Activated CD8-positive, alpha-beta memory T cell treated with anti-CD3 and anti-CD28 coated beads, Interleukin-2, amount 50 U/mL, for 4 hours (primary cell): ENCODE results near the gene ACKR2.
A peak's percentile ranks its signal among the peaks of the same experiment; 100 is the strongest.
"Not testable (repeated sequence)": the region's sequence is repeated elsewhere in the genome, so short reads cannot be mapped to it uniquely, and the experiment has no call there.

ENCODE experiments used
- DNase-seq: peaks from one replicate; pipeline ENCODE4 v3.0.0-alpha.2; 2020

Gene ACKR2

DNA sequence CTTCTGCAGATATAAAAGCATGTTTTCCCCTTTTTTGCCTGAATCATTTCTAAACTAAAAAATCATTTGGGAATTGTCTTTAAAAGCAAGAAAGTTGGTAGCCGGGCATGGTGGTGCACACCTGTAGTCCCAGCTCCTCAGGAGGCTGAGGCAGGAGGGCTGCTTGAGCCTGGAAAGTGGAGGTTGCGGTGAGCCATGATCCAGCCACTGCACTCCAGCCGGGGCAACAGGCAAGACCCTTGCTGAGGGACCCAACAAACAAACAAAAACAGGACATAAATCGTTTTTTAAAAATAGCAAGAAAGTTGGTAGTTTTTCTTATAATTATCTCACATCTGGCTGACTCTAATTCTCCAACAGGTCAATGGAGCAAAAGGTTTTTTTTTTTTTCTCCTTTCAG is 7.5 kb upstream of the ACKR2 start:
- DNase-seq = no peak

DNA sequence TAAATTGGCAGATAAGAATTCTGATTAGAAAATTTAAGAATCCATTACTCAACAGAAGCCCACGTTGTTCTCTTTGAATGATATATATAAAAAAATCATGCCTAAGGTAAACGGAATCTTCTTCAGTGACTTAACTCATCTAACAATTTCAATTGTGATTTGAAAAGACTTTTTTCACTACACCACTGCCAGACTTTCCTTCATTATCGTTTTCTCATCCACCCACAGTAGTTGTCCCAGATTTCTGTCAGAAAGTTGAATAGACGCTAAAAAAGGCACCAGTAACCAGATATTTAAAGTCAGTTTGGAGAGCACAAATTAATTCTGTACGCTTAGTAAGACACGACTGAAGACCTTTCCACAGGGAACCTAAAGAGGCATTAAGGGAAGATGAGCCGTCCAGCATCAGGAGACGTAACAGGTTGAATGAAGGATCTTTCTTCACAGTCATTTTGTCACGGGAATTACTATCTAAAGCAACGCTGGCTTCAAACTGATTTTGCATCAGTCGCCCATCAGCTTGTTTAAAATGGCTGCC is 6.3 kb upstream of the ACKR2 start:
- no peak for DNase-seq

DNA sequence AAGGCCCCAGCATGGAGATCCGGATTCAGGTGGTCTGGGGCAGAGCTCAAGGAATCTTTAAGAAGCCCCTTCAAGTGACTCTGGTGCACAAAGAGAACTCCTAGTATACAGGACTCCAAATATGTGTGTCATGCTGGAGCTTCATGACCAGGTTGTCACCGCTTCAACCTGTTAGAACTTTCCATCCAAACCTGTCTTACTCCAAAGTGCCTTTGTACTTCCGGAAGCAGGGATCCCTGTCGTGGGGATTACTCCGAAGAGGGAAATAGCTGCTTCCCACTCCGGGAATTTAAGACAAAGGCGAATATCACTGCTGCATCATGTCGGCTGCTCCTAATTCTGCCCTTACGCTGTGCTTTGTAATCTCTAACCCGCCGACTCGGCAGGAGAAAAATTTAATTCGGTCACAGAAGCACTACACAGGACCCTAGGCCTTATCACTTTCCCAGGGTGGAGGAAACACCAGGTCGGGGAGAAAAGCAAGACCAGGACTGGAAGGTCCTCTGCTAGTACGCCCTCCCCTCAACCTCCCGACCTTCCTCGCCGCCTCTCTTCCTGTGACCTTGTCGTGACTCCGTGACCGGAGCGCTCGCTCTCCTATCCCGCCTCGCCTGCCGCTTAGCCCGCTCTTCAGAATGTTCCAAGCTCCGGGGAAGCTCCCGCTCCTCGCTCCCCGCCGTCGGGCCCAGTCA is 5.7 kb upstream of the ACKR2 start:
- peak; percentile 28 for DNase-seq

DNA sequence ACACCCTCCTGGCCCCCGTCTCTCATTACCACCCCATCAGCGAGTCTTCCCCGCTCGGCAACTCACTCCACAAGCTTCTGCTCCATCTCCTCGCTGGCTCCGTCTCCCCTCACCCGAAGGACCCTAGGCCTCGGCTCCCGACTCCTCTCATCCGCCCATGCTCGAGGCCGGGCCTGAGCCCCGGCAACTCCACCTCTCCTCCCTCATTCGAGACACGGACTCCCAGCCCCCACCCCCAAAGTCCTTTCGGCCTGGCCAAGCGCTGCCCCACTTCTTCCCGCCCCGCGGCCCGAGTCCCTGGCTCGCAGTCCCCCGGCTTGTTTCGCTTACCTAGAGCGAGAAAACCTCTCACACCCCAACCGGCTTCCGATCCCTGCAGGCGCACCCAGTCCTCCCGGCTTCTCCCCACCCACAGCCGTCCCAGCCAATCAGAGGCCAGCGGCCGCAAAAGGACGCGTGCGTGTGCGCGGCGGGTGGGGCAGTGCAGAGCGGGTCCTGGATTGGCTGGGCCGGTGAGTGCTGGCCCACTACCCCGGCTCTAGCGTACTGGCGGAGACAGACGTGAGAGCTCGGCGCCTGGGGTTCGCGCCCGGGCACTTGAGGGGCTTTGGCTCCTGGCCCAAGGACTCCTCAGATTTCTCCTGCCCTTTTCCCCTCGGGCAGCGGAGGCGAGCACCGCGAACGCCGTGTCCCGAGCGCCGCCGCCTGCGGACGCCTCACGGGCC is 5.0 kb upstream of the ACKR2 start, which contains the start of gene HIGD1A:
HIGD1A (minus strand) TSS at position 385 of the 725 bp plus-strand sequence. CDS start 10,237 bp downstream, outside the sequence.
- peak; percentile 93 for DNase-seq

DNA sequence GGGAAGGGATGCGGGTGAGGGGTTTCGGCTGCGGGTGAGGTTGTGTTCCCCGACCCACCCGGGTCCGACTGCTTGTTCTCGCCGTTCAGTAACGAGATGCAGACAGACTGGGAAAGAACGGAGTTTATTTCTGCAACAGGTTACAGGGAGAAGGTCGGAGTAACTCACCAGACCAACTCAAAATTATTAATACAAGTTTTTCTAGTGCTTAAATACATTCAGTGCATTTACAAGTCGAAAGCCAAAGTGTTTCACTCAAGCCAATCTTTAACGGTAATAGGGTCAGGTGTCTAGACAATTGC is 4.5 kb upstream of the ACKR2 start:
- DNase-seq = no peak

DNA sequence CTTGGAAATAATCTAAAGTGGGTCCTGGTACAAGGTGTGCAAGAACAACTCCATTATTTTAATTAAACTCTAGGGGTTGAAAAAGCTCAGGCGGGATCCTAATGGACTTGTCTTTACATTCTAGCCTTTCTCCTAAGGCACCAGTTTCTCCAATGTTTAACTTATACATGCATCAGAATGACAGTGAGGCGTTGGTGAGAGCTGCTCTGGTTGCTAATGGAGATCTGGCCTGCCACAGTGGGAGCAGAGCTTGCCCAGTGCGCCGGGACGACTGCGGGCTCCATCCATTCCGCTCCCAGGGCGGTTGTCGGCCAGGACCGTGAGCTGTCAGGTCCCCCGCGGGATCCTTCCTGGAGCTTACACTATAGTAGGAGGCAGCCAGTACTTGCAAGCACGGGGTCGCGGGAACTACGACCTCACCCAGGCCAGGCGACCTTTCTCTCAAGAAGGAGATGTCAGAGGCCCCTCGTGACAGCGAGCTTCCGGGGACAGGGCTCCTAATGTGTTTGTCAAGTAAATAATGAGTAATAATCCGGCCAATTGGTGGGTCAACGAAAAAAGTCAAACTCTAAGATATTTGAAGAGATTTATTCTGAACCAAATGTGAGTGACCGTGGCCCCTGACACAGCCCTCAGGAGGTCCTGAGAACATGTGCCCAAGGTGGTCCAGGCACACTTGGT is 4.0 kb upstream of the ACKR2 start:
- peak; percentile 14 for DNase-seq

DNA sequence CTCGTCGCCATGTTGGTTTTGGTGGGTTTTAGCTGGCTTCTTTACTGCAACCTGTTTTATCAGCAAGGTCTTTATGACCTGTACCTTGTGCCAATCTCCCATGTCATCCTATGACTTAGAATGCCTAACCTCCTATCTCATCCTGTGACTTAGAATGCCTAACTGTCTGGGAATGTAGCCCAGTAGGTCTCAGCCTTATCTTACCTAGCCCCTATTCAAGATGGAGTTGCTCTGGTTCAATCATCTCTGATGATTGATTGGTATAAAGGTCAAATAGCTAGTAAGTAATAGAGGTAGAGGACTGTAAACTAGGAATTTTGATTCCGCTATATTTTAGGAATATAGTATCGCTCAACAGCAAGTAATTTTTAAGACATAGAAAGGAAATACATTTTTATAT is 1.3 kb upstream of the ACKR2 start:
- no peak for DNase-seq

DNA sequence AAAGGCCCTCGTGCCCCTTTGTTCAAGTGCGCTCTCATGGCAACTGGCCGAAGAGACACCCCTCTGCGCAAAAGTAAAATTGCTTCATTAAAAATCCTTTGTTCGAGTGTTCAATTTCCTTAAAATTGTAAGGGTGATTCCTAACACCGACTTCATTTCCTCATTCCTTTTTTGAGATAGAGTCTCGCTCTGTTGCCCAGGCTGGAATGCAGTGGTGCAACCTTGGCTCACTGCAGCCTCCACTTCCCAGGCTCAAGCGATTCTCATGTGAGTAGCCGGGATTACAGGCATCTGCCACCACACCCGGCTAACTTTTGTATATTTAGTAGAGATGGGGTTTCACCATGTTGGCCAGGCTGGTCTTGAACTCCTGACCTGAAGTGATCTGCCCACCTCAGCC is 1.5 kb downstream of the ACKR2 start:
- DNase-seq = not testable (repeated sequence)

DNA sequence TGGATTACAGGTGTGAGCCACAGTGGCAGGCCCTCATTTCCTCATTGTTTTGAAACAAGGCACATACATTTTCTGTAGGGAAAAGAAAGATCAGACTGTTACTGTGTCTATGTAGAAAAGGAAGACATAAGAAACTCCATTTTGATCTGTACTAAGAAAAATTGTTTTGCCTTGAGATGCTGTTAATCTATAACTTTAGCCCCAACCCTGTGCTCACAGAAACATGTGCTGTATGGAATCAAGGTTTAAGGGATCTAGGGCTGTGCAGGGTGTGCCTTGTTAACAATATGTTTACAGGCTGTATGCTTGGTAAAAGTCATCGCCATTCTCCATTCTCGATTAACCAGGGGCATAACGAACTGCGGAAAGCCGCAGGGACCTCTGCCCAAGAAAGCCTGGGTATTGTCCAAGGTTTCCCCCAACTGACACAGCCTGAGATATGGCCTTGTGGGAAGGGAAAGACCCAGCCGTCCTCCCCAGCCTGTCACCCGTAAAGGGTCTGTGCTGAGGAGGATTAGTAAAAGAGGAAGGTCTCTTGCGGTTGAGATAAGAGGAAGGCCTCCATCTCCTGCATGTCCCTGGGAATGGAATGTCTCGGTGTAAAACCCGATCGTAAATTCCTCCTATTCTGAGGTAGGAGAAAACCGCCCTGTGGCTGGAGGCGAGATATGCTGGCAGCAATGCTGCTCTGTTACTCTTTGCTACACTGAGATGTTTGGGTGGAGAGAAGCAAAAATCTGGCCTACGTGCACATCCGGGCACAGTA is 2.1 kb downstream of the ACKR2 start:
- not testable (repeated sequence) for DNase-seq

DNA sequence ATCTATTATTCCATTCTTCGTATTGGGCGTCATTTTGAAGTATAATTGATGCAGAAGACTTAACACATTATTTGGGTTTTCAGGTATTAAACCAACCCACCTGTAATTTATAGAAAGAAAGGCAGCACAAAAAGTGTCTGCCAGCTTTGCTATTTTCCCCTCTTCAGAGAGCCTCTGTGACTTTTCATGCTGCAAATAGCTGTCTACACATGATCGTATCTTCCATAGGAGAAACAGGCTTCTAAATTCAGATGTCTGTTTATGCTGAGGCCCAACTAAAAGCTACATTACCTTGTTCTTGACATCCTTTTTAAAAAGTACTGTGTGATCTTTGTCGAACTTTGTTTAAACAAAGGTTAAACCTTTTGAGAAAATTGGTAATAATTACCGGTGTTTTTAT is 5.0 kb downstream of the ACKR2 start:
- no peak for DNase-seq

DNA sequence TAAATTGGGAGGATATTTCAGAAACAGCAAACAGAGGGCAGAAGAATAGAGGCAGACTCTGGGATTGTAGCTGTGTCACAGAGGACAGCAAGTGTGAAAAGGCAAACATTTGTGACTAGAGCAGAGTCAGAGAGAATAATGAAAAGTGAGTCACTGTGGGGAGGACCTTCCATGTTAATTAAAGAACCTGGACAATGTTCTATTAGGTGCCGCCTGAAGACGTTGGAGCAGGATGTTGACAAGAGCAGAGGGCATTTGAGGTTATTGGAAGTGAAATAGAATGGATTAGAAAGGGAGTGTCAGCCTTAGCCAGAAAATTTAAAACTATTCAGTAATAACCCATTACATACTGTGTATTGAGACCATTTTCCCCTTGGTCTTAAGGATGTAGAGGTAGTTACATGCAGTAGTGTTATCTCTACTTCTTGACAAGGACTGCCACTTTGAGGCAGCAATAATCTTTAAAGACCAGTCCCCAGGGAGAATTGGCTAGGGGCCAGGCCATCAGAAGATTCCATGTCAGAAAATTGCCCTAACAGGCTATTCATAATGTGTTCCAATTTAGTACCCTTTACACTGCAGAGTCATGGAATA is 5.8 kb downstream of the ACKR2 start:
- DNase-seq = no peak

DNA sequence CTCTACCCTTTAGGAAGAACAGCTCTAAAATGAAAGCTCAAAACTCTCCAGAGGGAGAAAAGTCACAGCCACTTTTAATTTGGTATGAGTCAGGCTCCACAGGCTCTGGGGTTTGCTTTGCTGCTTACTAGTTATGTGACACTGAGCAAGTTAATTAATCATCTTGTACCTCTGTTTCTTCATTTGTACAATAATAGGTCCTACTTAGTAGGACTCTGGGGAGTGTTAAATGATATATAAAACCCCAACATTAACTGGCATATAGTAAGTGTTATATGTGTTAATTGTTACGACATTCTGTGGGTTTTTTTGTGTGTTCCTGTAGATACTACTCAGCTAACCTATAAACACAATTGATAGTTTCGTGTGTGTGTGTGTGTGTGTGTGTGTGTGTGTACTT is 6.6 kb downstream of the ACKR2 start:
- no peak for DNase-seq

DNA sequence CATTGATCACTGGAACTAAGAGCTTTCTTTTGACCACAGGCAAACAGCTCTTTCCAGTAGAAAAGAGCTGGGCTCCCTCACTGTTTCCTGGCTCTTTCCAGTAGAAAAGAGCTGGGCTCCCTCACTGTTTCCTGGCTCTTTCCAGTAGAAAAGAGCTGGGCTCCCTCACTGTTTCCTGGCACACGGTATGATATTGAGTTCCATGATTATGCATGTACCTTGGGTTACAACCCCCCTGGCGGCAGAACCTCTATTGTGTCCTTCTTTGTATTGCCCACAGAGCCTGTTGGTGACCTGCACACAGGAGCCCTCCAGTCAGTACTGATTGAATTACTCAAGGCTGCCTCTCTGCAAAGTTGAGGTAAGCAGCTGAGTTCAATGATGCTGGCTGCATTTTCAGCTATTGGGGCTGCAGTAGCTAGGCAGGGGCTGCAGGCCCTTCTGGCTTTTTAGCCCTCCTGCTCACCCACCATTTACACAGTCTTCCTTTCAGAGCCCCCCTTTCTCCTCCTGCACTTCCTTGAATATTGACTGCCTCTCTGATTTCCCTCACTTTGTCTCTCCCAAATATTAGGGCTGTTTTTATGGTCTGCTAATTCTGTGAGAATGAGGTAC is 10.2 kb downstream of the ACKR2 start:
- no peak for DNase-seq

DNA sequence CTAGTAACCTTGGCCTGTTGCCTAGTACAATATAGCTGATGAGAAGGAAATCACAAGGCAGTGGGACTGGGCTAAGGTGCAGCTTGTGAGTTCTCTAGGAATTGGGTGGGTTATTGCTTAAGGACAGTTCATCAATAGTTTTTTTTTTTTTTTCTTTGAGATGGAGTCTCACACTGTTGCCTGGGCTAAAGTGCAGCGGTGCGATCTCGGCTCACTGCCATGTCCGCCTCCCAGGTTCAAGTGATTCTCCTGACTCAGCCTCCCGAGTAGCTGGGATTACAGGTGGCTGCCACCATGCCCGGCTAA is 11.5 kb downstream of the ACKR2 start:
- DNase-seq = no peak

DNA sequence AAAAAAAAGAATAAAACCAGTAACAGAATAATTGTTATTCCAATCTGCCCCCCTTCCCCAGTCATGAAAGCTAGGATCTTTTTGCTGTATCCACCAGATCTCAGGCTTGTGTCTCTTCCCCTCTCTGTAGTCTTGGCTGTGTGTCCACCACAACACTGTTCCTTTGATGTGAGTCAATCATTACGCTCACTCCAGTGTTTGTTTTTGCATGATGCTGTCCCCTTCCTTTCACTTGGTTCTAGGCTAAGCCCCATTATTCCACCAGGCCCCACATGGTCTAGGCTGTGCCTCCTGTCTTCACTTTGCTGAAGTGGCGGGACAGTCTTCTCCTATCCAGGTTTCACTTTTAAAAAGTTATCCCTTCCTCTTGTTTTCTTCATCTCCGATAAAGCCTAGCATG is 13.6 kb downstream of the ACKR2 start:
- no peak for DNase-seq

DNA sequence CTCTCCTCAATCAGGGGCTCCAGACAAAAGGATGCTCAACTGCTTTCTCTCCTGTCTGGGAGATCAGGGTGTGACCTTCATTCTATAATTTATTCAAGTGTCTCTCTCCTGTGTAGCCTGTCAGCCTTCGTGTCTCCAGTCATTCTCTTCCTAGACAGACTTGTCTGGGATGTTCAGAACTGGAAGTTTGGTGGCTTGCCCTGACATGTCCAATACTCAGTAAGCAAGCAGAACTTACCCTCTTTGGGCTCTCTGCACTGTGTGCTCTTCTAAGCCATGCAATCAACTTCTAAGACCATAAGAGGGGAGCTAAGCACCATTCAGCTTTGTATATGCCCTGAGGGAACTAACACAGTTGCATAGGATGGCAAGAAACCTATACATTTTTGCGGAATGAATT is 14.1 kb downstream of the ACKR2 start:
- no peak for DNase-seq

DNA sequence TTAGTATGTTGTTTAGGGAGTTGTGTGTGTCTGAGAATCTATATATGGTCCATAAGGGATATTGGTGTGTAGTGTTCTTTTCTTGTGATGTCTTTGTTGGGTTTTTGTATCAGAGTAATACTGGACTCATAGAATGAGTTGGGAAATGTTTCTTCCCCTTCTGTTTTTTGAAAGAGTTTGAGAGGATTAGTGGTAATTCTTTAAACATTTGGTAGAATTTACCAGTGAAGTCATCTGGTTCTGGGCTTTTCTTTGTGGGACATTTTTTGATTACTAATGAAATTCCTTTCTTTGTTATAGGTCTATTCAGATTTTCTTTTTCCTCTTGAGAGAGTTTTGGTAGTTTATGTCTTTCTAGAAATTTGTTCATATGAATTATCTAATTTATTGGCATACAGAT is 16.9 kb downstream of the ACKR2 start:
- DNase-seq = no peak

DNA sequence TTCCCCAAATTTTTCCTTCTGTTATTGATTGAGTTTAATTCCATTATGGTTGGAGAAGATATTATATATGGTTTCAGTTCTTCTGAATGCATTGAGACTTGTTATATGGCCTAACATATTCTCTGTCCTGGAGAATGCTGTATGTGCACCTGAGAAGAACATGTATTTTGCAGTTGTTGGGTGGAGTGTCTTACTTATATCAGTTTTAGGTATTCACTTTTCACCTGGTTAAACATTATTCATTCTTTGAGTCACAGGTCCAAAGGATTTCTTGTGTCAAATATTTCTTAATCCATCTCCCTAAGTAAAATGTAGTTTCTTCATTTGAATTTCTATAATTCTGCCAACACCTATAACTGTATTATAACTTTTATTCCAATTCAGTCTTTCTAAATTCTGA is 17.8 kb downstream of the ACKR2 start:
- DNase-seq = no peak

DNA sequence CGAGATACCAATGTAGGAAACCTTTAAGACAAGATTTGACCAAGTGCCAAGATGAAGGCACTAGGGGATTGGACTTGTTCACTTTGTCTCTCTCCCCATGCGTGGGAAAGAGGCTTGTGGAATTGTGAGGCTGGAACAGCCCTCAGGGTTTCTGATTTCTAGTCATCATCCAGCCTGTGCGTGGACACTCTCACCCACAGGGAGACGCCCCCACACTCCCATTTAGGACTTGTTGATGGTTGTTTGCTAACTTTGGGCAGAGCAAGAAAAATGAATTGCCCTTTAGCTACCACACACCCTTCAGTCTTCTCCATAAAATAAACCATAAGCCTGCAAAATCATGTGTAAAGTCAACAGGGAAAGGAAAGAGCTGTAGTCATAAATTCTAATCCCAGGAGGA is 18.4 kb downstream of the ACKR2 start:
- DNase-seq = no peak

DNA sequence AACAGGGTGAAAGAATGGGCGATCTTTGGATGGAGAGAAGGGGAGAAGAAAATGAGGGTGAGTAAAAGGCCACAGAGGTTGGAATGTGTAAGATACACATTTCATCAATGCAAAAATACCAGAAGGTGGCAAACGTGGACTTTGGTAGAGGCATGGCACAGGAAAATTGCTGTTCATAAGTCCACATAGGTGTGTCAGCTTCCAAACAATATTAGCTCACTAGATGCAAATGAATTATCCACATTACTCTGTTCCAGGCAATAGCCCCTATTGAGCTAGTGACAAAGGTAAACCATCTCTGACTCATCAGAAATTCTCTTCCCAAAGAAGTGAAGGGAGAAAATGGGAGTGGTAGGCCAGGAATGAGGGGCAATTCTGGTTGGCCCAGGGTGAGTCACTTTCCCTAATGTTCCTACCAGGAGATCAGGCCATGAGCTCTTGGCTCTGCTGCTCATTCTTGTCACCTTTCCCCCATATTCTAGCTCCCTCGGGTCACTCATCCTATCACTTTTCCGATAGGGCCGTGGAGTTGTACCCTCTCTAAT is 19.9 kb downstream of the ACKR2 start:
- no peak for DNase-seq

DNA sequence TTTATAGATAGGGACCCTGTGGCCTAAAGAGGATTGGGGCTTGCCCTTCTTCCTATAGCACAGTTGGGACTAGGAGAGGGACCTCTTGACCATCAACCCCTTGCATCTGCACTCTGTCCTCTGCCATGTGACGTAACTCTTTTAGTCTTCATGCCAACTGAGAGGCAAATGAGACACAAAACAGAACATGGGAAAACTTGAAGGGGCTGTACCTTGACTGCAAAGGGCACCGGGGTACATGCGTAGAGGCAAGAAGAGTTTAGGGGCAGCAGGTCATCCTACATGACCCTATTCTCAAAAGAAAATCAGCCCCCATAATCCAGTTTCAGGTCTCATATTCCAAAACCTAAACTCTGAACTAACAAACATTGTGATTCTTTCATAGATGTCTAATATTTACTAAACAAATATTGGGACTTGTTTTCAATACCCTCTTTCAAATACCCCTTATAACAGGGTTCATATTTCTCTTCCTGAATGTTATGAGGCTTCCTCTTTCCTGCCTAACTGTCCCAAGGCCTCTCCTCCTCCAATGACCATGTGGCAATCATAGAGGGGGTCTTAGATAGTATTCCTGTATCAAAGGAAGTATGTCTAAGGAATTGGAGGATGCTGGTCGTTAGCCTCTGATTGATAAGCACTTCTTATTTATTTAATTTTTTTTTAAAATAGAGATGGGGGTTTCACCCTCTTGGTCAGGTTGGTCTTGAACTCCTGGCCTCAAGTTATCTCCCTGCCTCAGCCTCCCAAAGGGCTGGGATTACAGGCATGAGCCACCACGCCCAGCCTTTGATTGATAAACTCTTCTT is 20.6 kb downstream of the ACKR2 start:
- no peak for DNase-seq
